Measurements from ENCODE around the gene DZIP3.

The DZIP3 gene

DNA sequence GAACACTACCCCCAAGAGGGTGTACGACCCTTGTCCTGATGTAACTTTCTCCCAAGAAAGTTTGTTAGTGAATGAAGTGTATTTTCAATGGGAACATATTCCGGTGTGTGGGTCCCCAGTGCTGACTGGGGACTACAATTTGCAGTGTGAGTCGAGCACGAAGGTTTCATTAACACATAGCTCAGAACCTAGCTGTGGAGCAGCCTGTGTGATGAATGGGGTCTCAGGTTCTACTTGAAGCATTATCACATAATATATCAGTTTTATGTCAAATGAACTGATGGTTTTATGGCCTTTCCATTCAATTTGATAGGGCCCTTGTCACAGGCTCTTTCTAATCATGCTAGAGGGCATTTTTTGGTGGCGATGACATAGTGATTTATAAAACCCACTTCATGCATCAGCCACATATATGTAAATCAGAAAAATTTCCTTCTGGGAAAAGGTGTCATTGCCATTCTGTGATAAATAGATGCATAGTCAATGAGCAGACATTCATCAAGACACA lies 123.5 kb downstream of the DZIP3 start:
- no peak for DNase-seq

DNA sequence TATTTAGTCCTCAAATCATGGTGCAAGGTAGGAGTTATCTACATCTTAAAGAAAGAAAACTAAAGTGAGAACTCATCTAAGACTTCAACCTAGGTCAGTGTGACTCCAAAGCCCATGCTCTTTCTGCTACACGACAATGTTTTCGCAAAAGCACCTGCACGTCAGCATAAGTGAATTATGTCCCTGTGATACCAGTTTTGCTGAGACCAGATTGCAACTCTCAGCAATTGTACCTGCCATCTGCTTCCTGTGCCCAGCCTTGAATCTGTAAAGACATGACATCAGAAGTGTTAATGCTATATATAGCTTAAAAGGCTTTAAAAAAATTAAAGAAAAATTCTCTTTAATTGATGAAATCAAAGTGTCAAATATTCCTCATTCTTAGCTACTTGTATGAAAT lies 124.3 kb downstream of the DZIP3 start:
- no peak for DNase-seq

DNA sequence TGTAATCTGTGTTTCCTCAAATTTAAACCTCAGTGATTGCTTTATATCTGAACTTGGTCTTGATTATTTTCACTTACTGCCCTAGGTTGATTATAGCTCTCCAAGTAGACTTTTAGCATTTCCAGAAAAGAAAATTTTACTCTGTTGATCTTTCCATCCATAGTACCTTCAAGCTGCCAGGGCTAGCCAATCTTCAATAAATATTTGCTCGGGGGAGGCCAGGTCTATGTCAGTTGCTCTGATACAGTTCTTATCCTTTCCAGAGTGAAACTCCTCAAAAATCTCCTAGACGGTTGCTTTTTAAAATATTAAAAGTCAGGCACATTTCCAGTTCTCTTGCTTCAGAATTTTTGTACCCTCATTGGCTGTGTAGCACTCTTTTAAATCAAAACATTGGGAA lies 128.9 kb downstream of the DZIP3 start:
- no peak for DNase-seq

DNA sequence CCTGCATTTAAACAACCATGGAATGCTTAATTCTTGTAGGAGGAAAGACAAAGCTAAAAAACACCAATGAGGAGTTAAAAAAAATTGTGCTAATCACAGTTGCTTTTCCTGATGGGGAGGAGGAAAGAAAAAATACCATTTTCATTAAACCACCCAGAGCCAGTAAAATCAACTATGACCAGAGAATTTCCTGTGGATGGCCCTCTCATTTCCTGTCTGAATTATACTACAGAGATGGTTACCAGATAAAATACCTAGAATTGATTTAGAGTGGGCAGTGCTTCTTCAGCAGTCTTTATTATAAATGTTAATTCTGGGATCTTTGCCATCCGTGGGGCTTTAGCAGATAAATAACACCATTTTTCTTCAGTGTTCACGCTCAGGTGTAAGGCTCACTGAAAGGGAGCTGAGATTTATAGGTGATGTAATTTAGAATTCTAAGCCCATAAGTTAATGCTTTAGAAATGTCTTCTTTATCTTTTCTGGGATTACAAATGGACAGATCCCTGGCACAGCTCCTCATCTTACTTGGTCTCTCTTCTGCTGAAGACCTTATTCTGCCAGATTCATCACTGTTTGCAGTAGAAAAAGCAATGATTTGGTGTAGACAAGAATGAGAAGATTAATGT lies 129.8 kb downstream of the DZIP3 start:
- no peak for DNase-seq

DNA sequence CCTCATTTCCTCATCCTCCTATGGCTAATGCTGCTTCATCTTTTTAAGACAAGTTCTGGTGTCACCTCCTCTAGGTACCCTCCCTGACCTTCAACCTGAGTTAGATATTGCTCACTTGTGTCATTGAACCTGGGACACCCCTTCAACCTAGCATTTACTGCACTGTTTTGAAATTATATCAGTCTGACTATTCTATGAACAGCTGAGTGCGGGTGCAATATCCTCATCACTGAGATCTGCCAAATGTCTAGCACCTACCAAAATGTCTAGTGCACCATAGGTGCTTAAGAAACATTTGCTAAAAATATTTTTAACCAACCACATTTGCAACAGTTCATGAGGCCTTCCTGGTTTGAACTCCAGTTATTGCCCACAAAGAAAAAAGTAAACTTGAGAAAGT lies 133.2 kb downstream of the DZIP3 start:
- no peak for DNase-seq

DNA sequence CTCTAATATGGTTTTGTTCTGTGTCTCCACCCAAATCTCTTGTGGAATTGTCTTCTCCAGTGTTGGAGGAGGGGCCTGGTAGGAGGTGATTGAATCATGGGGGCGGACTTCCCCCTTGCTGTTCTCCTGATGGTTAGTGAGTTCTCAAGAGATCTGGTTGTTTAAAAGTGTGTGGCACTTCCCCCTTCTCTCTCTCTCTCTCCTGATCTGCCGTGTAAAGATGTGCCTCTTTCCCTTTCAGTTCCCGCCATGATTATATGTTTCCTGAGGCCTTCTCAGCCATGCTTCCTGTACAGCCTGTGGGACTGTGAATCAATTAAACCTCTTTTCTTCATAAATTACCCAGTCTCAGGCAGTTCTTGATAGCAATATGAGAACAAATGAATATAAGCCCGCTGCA lies 134.6 kb downstream of the DZIP3 start:
- DNase-seq, result no peak

DNA sequence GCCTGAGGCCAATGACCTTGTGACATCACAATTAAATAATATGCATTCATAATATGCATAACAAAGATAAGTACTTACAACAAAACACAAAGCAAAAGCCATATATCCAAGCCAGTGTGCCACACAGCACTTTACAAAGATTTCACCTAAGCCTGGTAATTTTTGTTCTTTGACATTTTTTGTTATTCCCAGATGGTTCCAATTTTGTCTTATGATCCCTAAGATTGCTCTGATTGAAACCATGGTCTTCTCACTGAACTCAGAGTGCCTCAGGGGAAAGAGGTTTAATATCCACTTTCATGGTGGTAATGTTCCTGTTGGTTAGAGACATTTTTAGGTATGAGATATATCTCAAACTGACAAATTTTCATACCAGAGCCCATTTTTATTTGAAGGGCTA lies 138.6 kb downstream of the DZIP3 start:
- DNase-seq, result no peak

DNA sequence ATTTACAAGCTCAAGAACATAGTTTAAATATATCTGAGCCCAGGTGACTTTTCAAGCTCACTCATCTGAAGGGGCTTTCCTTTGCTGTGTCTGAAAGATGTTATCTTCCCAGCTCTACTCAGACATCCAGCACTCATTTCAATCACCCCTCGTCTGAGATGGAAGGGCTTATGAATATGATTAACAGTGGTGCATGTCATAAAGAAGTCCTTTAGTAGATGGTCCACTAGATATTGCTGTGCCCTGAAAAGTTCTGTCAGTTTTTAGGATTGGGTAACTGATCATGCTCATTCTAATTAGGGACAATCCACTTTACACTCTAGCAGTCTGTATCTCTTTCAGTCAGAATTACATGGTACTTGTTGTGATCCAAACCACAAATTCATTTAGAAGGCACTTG lies 139.4 kb downstream of the DZIP3 start:
- no peak for DNase-seq

DNA sequence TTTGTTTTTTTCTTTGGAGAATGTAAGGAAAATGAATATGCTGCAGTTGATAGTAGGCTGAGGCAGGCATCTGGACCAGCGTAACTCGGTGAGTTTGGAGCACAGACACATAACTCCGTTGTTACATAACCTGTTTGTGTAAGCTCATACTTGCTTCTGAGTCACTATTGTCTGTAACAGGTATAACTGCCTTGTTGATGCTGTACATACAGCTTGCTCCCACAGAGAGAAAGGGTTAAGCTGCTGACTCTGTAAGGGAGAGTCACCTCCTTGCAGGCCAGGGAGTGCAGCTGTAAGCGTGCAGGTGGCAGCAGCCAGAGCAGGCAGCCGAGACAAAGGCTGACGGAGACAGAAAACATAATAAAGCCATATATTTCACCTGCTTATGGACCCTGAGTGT lies 147.3 kb downstream of the DZIP3 start:
- DNase-seq, result no peak

DNA sequence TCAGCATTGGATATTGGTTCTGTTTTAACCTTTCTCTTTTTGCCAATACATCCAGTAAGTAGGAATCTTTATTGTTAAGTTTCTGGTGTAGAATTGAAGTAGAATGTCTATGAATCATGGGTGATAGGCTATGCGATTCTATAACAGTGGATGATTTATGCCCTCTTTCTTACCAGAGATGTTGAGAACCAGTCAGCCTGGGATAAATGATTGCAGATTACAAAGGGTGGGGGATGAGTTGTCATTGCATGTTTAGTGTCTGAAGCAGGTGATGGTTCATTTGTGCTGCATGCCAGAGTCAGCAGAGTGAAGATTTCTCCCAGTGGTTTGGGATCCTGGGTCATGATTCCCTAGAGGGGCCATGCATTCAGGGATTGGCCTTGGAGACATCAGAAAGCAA lies 153.4 kb downstream of the DZIP3 start:
- DNase-seq, result no peak
